Astrocyte (in vitro differentiated cells and primary cell): Measurements from ENCODE around the gene GRK6.

Source experiments
- EZH2 ChIP-seq: IDR thresholded peaks from 2 replicates; pipeline ENCODE4 v1.6.1; 2012; ENCODE audit warnings: mild to moderate bottlenecking, low read length, inconsistent platforms; ENCODE audit not compliant: insufficient read depth
- TF ChIP-seq, protein P1 (sequence below): IDR thresholded peaks from 2 replicates; pipeline ENCODE4 v1.5.1; 2011; ENCODE audit warnings: low read depth, mild to moderate bottlenecking, inconsistent platforms, low read length, moderate library complexity; ENCODE audit not compliant: insufficient read depth

DNA sequence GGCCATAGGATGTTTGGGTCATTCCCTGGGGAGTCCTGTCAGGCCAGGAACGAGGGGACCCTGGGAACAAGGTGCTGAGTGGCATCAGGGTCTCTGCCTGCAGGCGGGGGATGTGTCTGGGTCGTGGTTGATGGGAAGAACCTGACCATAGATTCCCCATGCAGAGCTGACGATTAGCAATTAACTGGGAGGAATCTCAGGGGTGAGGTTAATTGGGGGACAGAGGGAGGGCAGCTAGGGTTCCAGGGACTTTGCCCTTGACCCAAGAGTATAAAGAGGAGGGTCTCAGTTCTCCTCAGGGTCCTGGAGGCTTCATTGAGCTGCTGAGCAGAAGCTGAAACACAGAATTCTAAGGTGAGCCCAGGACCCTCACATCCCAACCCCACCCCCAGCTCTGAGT lies 42.3 kb upstream of the GRK6 start, which contains the start of gene SLC34A1:
- TF ChIP-seq, protein P1, sequence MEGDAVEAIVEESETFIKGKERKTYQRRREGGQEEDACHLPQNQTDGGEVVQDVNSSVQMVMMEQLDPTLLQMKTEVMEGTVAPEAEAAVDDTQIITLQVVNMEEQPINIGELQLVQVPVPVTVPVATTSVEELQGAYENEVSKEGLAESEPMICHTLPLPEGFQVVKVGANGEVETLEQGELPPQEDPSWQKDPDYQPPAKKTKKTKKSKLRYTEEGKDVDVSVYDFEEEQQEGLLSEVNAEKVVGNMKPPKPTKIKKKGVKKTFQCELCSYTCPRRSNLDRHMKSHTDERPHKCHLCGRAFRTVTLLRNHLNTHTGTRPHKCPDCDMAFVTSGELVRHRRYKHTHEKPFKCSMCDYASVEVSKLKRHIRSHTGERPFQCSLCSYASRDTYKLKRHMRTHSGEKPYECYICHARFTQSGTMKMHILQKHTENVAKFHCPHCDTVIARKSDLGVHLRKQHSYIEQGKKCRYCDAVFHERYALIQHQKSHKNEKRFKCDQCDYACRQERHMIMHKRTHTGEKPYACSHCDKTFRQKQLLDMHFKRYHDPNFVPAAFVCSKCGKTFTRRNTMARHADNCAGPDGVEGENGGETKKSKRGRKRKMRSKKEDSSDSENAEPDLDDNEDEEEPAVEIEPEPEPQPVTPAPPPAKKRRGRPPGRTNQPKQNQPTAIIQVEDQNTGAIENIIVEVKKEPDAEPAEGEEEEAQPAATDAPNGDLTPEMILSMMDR = no peak
- no peak for TF ChIP-seq EZH2
